Upper lobe of left lung (tissue), 4 donors: Measurements from ENCODE around the gene PSORS1C2.

ENCODE experiments used
- CTCF ChIP-seq, 6 experiments: fragments of 450-650 bp in 4 of 6; fragments of 200-600 bp in 2 of 6; sonication (generic) in 2 of 6; IDR thresholded peaks; one replicate each; pipeline ENCODE4 v1.5.1; 2016 to 2019; ENCODE audit warnings: antibody characterized with exemption in 6 of 6
- POLR2AphosphoS5 ChIP-seq, 2 donors: sonication (generic); formaldehyde crosslinking; IDR thresholded peaks; one replicate each; pipeline ENCODE4 v1.5.1; 2017; ENCODE audit warnings: antibody characterized with exemption in 2 of 2

- TF ChIP-seq CTCF (IDR thresholded peaks at IDR 0.05), result no peak
- TF ChIP-seq POLR2AphosphoS5 (IDR thresholded peaks at IDR 0.05), result no peak
Observed at GRCh38 chr6:31118178-31118577, 20.7 kb downstream of the PSORS1C2 start.
